Iris pigment epithelial cell (primary cell): ENCODE measurements around the gene TRIM41.
"Not testable (repeated sequence)": the region's sequence is repeated elsewhere in the genome, so short reads cannot be mapped to it uniquely, and the experiment has no call there.

Source experiments
- DNase-seq: peaks from one replicate; pipeline ENCODE4 v3.0.0-alpha.2; 2011; ENCODE audit warnings: low read depth

Gene TRIM41

DNA sequence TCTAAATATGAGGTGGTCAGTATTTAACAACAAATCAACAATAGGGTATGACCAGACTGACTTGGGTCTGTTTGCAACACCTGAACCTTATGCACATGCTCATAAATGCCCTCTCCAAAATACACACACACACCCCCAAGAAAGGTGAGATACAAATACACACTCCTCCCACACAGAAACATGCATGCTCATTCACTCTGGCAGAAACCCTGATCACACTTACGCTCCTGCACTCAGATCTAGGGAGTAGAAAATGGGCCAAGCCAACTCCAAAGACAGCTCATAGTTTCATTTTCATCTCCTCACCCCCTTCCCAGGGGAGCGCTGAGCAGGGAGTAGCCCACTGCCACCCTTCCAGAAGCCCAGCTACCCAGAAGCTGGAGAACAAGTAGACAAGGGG is 29.4 kb upstream of the TRIM41 start:
- DNase-seq = no peak

DNA sequence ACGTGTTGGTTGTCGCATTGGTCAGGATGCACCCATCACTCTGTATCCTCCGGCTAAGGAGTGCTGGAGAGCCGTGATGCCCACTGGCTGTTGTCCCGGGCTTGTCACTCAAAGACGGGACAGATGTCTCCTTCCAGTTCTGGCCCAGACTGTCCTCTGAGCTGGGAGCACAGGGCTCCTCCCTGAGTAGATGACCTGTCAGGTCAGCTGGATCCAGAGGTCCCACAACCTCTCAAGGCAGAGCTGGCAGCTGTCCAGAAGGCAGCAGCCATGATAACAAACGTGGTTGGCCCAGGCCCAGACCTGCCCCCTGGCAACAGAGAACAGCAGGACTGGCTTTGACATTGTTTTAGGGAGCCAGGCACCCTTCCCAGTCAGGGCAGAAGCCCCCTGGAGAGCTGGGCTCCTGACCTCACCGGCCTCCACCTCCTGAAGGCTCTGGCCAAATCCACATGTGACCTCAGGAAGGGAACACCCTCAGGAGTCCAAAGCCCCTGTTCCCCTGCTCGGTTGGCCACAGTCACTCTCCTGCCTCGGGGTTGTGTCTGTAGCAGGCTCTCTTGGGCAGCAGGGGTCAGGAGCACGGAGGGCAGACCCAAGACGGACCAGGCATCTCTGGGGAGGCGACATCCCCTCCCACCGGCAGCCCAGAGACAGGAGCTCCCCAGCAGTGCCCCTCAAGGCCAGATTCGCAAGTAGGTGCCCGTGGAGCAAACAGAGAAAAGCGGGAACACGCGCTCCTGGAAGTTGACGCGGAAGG is 28.4 kb upstream of the TRIM41 start:
- DNase-seq = no peak

DNA sequence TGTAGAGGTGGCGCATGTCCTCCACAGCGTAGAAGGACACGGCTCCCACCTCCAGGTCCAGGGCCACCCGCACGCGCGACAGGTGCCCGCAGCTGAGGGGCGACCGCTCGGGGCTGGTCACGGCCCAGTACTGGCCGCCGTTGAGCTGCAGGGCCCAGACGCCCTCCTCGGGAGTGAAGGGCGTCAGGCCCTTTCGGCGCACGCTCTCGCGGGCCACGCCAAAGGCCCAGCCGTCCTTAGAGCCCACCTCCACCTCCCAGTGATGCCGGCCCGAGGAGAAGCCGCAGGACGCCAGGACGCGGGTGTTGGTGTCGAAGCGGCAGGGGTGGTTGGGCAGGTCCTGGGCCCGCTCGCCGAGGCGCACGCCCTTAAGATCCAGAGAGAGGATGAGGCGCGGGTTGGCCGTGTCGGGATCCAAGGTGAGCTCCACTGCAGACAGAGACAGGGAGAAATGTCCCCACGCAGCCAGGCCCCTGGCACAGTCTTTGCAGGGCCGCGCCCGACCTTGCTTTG is 27.8 kb upstream of the TRIM41 start:
- no peak for DNase-seq

DNA sequence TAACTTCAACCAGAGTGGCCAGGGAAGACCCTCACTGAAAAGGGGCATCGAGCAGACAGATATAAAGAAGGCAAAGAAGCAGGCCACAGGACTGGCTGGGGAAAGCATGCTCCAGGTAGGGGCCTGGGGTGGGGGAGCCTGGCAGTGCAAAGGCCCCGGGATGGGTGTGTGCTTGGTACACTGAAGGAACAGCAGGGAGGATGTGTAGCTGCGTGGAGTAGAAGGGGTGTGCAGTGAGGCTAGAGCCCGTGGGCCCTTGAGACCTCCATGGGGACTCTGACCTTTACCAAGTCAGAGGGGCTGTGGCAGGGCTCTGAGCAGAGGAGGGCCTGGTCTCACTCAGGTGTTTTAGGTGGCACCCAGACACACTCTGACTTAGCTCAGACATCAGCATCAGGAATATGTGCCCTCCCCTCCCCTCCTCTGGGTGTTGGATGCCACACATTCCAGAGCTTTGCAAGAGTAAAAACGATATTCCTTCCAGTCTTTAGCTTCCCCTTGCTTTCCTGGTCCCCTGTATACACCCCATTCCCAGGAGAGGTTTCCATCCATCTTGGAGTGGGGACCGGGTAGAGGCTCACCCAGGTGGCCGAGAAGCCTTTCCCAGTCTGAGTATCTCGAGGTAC is 25.6 kb upstream of the TRIM41 start:
- DNase-seq = no peak

DNA sequence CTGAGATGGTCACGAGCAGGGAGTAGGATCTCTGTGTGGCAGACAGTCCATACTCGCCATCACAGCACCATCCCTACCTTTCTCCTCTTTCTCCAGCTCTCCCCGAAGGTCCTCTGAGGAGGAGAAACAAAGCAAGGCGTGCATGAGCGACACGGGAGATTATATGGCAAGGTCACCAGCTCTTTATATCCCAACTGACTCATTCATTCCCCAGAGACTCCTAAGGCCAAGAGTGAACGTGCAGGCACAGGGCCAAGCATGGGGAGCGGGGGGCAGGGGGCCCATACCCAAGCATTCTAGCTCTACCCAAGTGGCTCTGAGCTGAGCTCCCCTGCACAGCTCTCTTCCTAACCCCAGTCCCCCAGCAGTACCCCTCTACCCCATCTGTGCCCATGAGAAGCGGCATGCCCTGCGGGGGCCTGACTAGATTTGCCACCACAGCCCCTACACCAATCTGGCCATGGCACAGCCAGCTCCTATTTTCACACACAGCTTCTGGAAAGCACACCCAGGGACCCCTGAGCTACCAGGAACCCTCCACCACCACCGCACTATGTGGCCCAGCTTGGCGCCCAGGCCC is 24.9 kb upstream of the TRIM41 start:
- no peak for DNase-seq

DNA sequence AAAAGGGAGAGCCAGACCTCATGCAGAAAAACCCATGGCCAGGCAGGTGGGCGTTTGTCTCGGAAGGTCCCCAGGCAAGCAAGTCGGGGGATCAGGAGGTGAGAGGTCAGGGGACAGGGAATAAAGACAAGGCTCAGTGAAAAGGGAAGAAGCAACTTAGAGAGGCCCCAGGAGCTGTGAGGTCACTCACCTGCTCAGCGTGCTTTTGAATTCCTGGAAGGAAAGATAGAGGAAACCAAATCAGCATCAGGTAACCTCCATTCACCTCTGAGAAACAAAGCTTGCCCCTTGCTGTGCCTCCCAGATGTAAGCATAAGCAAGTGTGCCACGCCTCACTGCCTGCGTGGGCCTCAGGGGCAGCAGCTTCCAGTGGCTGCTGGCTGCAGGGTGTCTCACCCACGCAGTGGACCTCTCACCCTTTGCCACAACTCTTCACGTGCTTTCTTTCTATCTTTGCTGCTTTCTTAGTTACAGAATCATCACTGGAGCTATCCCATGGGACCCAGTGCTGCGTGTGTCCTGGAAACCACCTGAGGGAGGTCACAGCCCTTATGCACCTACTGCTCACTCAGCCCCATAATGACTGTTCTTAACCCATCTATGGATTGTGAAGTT is 24.1 kb upstream of the TRIM41 start:
- no peak for DNase-seq

DNA sequence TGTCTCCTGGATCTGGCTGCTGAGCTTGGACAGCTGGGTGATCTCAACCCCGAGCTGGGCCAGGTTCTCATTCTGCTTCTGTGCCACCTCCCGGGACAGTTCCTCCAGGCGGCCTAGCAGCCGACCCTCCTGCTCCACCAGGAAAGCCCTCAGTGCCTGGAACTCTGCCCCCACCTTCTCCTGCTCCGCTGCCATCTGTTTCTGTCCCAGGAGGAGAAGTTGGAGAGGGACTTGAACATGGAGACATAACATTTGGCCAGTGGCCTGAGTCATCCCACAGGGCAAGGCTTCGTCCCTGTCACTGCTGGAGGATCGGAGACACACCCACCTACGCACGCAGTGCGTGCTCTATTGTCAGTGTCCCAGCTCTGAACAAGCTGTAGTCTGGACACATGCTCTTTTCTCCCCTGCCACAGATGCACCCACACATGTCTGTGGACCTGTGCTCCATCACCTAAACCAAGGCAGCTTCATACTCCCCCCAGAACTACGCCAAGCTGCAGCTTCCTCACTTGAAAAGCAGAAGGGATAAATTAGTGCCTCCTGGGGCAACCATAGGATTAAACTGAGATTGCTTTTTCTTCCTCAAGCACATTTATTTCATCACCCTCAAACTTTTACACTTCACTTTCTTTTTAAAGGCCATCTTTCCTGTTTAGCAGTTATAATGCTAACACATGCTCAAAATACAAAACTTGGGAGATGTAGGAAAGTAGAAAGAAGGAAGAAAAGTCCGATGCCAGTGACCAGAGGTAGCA is 23.0 kb upstream of the TRIM41 start:
- no peak for DNase-seq

DNA sequence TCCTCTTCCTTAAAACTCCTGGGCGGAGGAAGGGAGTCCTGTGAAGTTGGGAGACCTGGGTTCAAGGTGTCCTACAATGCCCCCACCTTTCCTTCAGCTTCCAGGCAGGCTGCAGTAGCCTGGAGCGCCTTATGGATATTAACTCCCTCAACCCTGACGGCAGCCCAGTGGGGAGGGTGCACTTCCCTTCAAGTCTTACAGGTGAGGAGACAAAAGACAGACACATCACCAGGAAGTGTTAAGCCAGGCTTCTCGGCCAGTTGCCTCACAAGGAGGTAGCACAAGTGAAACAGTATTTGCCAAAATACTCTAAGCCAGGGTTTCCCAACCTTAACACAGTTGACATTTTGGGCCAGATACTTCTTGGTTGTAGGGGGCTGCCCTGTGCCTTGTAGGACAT is 22.3 kb upstream of the TRIM41 start:
- DNase-seq = no peak

DNA sequence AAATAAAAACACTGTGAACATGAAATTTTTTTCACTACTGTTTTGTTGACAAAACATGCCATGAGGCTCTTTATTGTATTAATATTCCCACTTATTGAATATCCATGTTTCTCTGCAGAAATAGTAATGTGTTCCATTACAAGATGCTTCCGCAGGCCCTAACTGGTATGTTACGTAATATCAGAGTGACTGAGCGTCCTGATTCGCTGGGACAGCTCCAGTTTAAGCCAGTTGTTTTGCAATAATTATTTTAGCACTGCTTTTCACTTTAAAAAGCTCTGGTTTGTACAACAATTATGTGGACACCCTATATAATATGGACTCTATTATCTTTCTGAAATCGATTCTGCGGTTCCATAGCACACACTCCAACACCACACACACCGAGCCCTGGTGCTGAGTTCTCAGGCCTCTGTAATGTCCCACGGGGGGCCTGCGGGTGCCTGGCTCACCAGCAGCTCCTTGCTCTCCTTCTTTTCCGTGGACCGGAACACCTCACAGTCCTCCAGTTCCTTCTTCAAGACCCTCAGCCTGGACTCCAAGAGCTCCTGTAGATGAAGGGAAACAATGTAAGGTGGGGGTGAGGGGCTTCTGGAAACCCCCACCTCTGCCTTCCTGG is 19.9 kb upstream of the TRIM41 start:
- DNase-seq = peak; percentile 76

DNA sequence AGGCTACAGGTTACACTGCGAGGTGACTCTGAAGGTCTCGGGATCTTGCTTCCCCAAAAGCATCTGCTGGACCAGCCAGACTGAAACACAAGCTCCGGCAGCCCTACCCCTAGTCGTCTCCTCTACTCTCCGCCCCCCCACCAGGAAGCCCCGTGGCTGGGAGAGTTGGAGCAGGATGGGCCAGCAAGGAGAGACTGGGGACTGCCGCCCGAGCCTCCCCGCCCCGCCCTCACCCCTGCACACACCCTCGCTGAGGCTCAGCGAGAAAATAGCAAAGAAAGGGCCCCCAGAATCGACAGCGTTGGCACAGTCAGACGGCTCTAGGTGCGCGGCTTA is 19.3 kb upstream of the TRIM41 start:
- DNase-seq = no peak

DNA sequence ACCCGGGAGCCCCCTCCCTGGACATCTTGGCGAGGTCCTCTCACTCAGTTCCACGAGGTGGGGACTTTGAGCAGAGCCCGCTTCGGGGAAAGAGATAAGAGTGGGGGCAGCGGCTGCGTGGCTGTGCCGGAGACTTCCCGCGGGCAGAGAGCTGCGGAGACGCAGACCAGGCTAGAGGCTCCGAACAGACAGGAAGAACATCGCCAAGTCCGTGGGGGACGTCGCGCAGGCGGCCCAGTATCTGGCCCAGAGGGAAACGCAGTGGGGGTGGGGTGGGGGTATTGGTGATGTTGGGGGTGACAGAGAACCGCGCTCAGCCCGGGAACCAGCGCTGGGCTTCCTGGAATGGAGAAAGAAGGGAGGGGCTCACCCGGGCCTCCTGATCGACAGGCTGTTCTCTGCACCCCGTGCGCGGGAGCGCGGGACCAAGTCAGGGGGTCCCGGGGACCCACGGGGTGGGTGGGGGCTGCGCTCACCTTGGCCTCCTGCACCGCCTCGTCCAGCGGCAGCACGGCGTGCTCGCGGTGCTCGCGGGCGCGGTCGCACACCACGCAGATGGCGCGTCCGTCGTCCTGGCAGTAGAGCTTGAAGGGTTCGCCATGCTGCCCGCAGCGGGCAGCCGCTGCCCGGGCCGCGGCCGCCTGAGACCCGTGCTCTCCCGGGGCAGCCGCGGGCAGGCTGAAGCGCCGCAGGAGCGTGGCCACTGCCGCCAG is 18.8 kb upstream of the TRIM41 start:
- DNase-seq = no peak

DNA sequence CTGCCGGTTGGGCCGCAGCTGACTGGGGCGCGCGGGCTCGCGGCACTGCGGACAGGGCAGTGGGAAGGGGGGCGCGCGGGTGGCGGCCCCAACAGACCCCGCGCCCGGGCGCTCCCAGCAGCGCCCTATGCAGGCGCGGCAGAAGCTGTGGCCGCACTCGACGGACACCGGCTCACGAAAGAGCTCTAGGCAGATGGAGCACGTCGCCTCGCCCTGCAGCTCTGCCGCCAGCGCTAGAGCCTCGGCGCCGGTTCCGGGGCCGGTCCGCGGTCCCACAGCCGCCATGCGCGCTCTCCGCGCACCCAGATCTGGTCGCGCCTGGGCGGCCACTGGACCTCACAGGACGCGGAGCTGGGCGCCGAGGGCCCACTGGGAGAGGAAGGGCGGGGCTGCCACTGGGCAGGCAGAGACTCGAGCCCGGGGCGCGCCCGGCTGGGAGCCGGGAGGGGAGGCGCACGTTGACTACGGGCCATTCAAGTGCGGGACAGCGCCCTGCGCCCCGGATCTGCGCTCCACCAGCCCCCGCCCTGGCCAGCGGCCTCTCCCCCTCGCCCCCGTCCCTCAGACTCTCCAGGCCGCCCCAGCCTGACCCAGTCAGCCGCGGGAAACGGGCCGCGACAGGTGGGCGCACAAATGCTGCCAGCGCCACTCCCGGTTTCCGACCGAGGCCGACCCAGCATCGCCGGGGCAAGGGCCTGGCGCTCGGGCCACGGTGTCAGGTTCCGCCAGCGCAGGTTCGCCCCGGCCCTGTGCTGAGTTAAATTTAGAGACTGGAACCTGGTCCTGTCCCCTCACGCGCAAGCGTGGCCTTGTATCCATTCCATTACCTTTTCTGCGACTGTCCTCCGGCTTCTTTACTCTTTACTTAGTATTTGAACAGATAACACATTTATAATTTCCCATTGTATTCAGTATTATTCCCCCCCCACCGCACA is 18.0 kb upstream of the TRIM41 start, which contains the start of gene TRIM7:
TRIM7 (minus strand) TSS at position 371 of the 935 bp plus-strand sequence; CDS start at position 285, 86 bp downstream.
- DNase-seq = no peak

DNA sequence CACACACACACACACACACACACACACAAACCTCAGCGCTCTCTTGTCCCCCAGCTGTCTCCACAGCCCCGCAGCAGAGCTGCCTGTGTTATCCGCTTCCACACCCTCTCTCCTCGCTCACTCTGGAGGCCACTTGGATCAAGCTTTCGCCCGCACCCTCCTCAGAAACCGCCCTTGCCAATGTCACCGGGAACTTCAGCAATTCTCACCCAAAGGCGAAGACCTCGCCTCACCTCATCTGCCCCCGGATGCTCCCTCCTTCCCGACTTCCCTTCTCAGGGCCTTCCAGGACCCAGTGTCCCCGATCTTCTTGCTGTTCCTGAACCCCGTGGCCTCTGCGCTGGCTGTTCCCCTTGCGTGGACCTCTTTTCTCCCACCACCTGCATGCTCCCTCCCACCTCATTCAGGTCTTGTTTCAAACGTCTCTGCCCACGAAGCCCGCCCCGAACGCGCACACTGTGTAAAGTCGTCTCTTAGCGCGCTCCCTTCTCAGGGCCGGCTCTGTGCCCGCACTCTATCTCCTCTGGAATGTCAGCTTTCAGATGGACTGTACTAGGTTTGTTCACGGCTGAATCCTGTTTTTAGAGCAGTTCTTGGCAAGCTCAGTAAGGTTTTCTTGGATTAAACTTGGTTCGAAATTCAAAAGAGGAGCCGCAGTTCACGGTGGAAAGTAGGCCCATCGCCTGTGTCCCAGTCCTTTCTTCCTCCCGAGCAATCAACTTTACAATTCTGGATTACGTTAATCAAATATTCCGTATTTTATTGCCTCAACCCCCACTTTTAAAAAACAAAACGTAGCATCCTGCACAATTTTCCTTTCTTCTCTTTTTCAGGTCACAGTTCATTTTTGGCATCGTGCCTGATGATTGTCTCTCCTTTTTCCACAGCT is 17.1 kb upstream of the TRIM41 start:
- no peak for DNase-seq

DNA sequence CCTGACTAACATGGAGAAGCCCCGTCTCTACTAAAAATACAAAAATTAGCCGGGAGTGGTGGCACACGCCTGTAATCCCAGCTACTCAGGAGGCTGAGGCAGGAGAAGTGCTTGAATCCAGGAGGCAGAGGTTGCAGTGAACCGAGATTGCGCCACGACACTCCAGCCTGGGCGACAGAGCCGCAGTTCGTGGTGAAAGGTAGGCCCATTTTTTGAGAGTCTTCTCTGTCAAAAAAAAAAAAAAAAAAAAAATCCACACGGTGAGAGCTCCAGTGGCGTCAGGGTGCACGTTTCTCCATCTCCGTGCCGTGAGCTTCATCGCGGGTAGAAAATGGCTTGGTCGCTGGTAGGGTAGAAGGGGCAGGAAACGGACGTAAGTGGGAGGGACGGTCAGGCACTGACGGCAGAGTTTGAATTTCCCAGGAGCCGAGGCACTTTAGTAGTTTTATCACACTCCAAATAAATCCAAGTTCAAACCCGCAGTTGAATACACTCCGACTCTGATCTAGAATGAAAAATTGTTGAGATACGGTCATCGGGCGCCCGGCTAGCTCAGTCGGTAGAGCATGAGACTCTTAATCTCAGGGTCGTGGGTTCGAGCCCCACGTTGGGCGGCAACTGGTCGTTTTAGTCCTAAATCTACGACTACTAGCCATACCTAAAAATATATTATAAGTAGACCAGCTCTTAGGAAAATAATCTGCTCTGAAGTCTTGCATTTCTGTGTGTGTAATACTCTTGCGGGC is 15.7 kb upstream of the TRIM41 start:
- peak; percentile 89 for DNase-seq

DNA sequence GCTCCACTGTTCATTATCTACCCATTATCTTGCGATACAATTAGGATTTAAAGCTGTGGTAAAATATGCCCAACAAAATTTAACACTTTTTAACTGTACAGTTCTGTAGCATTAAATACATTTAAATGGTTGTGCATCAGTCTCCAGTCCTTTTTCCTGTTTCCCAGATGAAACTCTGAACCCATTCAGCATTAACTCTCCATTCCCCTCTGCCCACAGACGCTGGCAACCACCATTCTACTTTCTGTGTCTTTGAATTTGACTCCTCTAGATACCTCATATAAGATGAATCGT is 15.2 kb upstream of the TRIM41 start:
- DNase-seq = no peak

DNA sequence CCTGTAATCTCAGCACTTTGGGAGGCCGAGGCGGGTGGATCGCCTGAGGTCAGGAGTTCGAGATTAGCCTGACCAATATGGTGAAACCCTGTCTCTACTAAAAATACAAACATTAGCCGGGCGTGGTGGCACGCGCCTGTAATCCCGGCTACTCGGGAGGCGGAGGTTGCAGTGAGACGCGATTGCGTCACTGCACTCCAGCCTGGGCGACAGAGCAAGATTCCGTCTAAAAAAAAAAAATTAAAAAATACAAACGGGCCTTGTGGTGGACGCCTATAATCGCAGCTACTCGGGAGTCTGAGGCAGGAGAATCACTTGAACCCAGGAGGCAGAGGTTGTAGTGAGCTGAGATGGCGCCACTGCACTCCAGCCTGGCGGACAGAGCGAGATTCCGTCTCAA is 14.1 kb upstream of the TRIM41 start:
- DNase-seq = not testable (repeated sequence)

DNA sequence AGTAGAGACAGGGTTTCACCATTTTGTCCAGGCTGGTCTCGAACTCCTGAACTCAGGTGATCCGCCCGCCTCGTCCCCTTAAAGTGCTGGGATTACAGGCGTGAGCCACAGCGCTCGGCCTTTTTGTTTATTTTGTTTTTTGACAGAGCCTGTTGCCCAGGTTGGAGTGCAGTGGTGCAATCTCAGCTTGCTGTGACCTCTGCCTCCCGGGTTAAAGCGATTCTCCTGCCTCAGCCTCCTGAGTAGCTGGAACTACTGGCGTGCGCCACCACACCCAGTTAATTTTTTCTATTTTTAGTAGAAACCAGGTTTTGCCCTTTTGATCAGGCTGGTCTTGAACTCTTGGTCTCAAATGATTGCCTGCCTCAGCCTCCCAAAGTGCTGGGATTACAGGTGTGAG is 12.9 kb upstream of the TRIM41 start:
- DNase-seq = not testable (repeated sequence)

DNA sequence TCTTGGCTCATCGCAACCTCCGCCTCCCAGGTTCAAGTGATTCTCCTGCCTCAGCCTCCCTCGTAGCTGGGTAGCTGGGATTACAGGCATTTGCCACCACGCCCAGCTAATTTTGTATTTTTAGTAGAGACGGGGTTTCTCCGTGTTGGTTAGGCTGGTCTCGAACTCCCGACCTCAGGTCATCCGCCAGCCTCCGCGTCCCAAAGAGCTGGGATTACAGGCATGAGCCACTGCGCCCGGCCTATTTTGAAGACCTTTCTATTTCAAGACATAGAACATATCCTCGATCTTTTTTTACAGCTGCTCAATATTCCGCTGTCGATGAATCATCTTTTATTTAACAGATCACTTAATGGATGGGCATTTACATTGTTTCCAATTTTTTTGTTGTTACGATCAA is 12.4 kb upstream of the TRIM41 start:
- DNase-seq = not testable (repeated sequence)
